Activated T-helper 1 cell treated with anti-CD3 and anti-CD28 coated beads, Interleukin-12 subunit alpha, Interleukin-12 subunit beta, Interleukin-2, Interleukin-4 antibody, amounts not matched to agents 30 ng/mL and 10 ng/mL and 1 ng/mL, durations not matched to agents 14 hours and 24 hours and 36 hours (primary cell): Measurements from ENCODE around the gene DHPS. TPM values are rescaled to one million over a fixed set of nuclear protein-coding genes. Genes with fewer than 3 reads are reported as not detected.

Experiments used
- total RNA-seq: library from RNA; stranded (reverse); gene quantifications from 2 replicates; pipeline ENCODE4 v1.2.3, GENCODE V29; 2022

The DHPS gene
- total RNA-seq, 1 donor from 2014 or later, result 144 TPM

Other genes starting within 250 kb of the DHPS start
- gene ZNF443, start 240.9 kb downstream of the DHPS start, total RNA-seq, result 3.8 TPM in 2 replicates
- gene ZNF709, start 197.1 kb downstream of the DHPS start, total RNA-seq, result 0.26 TPM in 1 of 2 replicates, not detected in the other
- 7.4 and 8.3 TPM in 2 replicates for gene ZNF564, start 130.4 kb downstream of the DHPS start, total RNA-seq
- gene ZNF490, start 71.1 kb downstream of the DHPS start, total RNA-seq, result 9.2 and 9.4 TPM in 2 replicates
- gene ZNF791, start 71.0 kb downstream of the DHPS start, total RNA-seq, result 23.5 and 29.0 TPM in 2 replicates
- gene MAN2B1, start 15.1 kb downstream of the DHPS start, total RNA-seq, result 132 and 143 TPM in 2 replicates
- gene WDR83, start 15.1 kb downstream of the DHPS start, total RNA-seq, result 25.6 and 27.1 TPM in 2 replicates
- 0.73 TPM in 1 of 2 replicates, not detected in the other for gene GNG14, start 6.1 kb upstream of the DHPS start, total RNA-seq
- gene FBXW9, start 14.8 kb upstream of the DHPS start, total RNA-seq, result 11.8 and 12.2 TPM in 2 replicates
- gene TNPO2, start 42.1 kb upstream of the DHPS start, total RNA-seq, result 152 and 153 TPM in 2 replicates
- 231 and 239 TPM in 2 replicates for gene TRIR, start 52.8 kb upstream of the DHPS start, total RNA-seq
- gene GET3, start 55.6 kb upstream of the DHPS start, total RNA-seq, result 68.0 and 70.9 TPM in 2 replicates
- 0.12 TPM in 1 of 2 replicates, not detected in the other for gene BEST2, start 69.9 kb upstream of the DHPS start, total RNA-seq
- 13.3 and 15.7 TPM in 2 replicates for gene HOOK2, start 93.7 kb upstream of the DHPS start, total RNA-seq
- 311 and 312 TPM in 2 replicates for gene JUNB, start 109.6 kb upstream of the DHPS start, total RNA-seq
- 277 and 280 TPM in 2 replicates for gene PRDX2, start 119.9 kb upstream of the DHPS start, total RNA-seq
- 28.0 and 28.1 TPM in 2 replicates for gene THSD8, start 120.2 kb upstream of the DHPS start, total RNA-seq
- 36.1 and 37.5 TPM in 2 replicates for gene RNASEH2A, start 124.7 kb upstream of the DHPS start, total RNA-seq
- not detected in 2 replicates for gene RTBDN, start 152.7 kb upstream of the DHPS start, total RNA-seq
- 1.4 and 1.7 TPM in 2 replicates for gene MAST1, start 156.6 kb upstream of the DHPS start, total RNA-seq
- 22.9 and 23.7 TPM in 2 replicates for gene DNASE2, start 199.6 kb upstream of the DHPS start, total RNA-seq
- gene KLF1, start 205.3 kb upstream of the DHPS start, total RNA-seq, result 0.80 and 1.3 TPM in 2 replicates
- gene GCDH, start 209.3 kb upstream of the DHPS start, total RNA-seq, result 65.9 and 68.8 TPM in 2 replicates
- 1.9 and 4.1 TPM in 2 replicates for gene SYCE2, start 237.4 kb upstream of the DHPS start, total RNA-seq